Nephron (organoid): Measurements from ENCODE around the gene NGB.

ENCODE experiments used
- H3K27ac Mint-ChIP-seq, 3 experiments: 2 replicates each; pipeline ENCODE4 v1.8.0; 2020; ENCODE audit warnings: mixed read lengths in 3 of 3, mild to moderate bottlenecking in 2 of 3, moderate library complexity in 1 of 3
- H3K27me3 Mint-ChIP-seq: 2 replicates; pipeline ENCODE4 v1.8.0; 2021; ENCODE audit warnings: low read depth, mild to moderate bottlenecking, moderate library complexity, mixed read lengths
- H3K36me3 Mint-ChIP-seq: 2 replicates; pipeline ENCODE4 v1.8.0; 2020; ENCODE audit warnings: low read depth, mixed read lengths
- H3K4me1 Mint-ChIP-seq: 2 replicates; pipeline ENCODE4 v1.8.0; 2020; ENCODE audit warnings: mixed read lengths
- H3K4me3 Mint-ChIP-seq, 3 experiments: 2 replicates each; pipeline ENCODE4 v1.8.0; 2020; ENCODE audit warnings: mild to moderate bottlenecking in 3 of 3, mixed read lengths in 3 of 3, moderate library complexity in 2 of 3
- H3K9me3 Mint-ChIP-seq: 2 replicates; pipeline ENCODE4 v1.8.0; 2020; ENCODE audit warnings: mixed read lengths
- CTCF ChIP-seq, 3 experiments: fragments of 200-600 bp; sonication (generic); IDR thresholded peaks; one replicate each; pipeline ENCODE4 v1.5.0; 2021; ENCODE audit warnings: antibody characterized with exemption in 3 of 3; ENCODE audit not compliant: unreplicated experiment in 3 of 3

The NGB gene

GRCh38 chr14:77266336-77266735 lies 4.7 kb downstream of the NGB start:
- Mint-ChIP-seq H3K27me3 (peaks cover 58% of the 10 kb centered on the region), H3K36me3 (no peaks in the 10 kb centered on the region), H3K9me3 (peaks cover 4% of the 10 kb centered on the region), H3K4me3 (no peak overlapping the region), H3K4me1 (no peaks in the 10 kb centered on the region), H3K27ac (no peak overlapping the region)
- TF ChIP-seq CTCF (IDR thresholded peaks at IDR 0.05; ENCODE audit: unreplicated experiment in 3 of 3) = no peak

- Mint-ChIP-seq H3K9me3 (peaks cover 4% of the 10 kb centered on the region), H3K27me3 (peaks cover 54% of the 10 kb centered on the region), H3K36me3 (no peaks in the 10 kb centered on the region), H3K27ac (no peak overlapping the region), H3K4me3 (no peak overlapping the region), H3K4me1 (no peaks in the 10 kb centered on the region)
- TF ChIP-seq CTCF (IDR thresholded peaks at IDR 0.05; ENCODE audit: unreplicated experiment in 3 of 3) = no peak
Observed at GRCh38 chr14:77265561-77266335, 5.3 kb downstream of the NGB start.

- Mint-ChIP-seq H3K9me3 (peaks cover 4% of the 10 kb centered on the region), H3K4me3 (no peak overlapping the region), H3K27ac (no peak overlapping the region), H3K36me3 (no peaks in the 10 kb centered on the region), H3K27me3 (peaks cover 52% of the 10 kb centered on the region), H3K4me1 (no peaks in the 10 kb centered on the region)
- TF ChIP-seq CTCF (IDR thresholded peaks at IDR 0.05; ENCODE audit: unreplicated experiment in 3 of 3) = no peak
Observed at GRCh38 chr14:77265187-77265515, 5.9 kb downstream of the NGB start.

- H3K27ac Mint-ChIP-seq = no peak overlapping the region
- peaks cover 4% of the 10 kb centered on the region for H3K9me3 Mint-ChIP-seq
- TF ChIP-seq CTCF (IDR thresholded peaks at IDR 0.05; ENCODE audit: unreplicated experiment in 3 of 3) = no peak
- no peak overlapping the region for H3K4me3 Mint-ChIP-seq
- no peaks in the 10 kb centered on the region for H3K36me3 Mint-ChIP-seq
- H3K4me1 Mint-ChIP-seq = no peaks in the 10 kb centered on the region
- peaks cover 47% of the 10 kb centered on the region for H3K27me3 Mint-ChIP-seq
Observed at GRCh38 chr14:77264466-77265186, 6.4 kb downstream of the NGB start.

GRCh38 chr14:77260631-77261030 lies 10.4 kb downstream of the NGB start:
- no peaks in the 10 kb centered on the region for H3K4me1 Mint-ChIP-seq
- H3K9me3 Mint-ChIP-seq = no peaks in the 10 kb centered on the region
- TF ChIP-seq CTCF (IDR thresholded peaks at IDR 0.05; ENCODE audit: unreplicated experiment in 3 of 3) = no peak
- H3K27me3 Mint-ChIP-seq = peaks cover 37% of the 10 kb centered on the region
- no peaks in the 10 kb centered on the region for H3K36me3 Mint-ChIP-seq
- H3K27ac Mint-ChIP-seq = no peak overlapping the region
- H3K4me3 Mint-ChIP-seq = no peak overlapping the region

- Mint-ChIP-seq H3K4me3 (no peak overlapping the region), H3K9me3 (no peaks in the 10 kb centered on the region), H3K4me1 (no peaks in the 10 kb centered on the region), H3K36me3 (no peaks in the 10 kb centered on the region), H3K27me3 (peaks cover 37% of the 10 kb centered on the region), H3K27ac (no peak overlapping the region)
- no peak for TF ChIP-seq CTCF (IDR thresholded peaks at IDR 0.05; ENCODE audit: unreplicated experiment in 3 of 3)
Observed at GRCh38 chr14:77260199-77260598, 10.8 kb downstream of the NGB start.
